Loucy (cell line): ENCODE results near the gene RNU6-9.

Experiments
- H2AFZ ChIP-seq: fragments of 200-600 bp; sonication (generic); 2 replicates; pipeline ENCODE4 v1.6.0; 2016; ENCODE audit warnings: antibody characterized with exemption, mild to moderate bottlenecking, low read length, moderate library complexity
- H3F3A ChIP-seq: fragments of 200-600 bp; 2 replicates; pipeline ENCODE4 v1.6.0; 2016; ENCODE audit warnings: antibody characterized with exemption, low read depth, mild to moderate bottlenecking
- H3K27me3 ChIP-seq: fragments of 200-600 bp; sonication (generic); 2 replicates; pipeline ENCODE4 v1.6.1; 2014; ENCODE audit warnings: low read length, mild to moderate bottlenecking; ENCODE audit not compliant: insufficient read depth, poor library complexity, severe bottlenecking
- H3K36me3 ChIP-seq: fragments of 200-600 bp; sonication (generic); 2 replicates; pipeline ENCODE4 v1.6.1; 2016; ENCODE audit warnings: low read length; ENCODE audit not compliant: insufficient read depth
- H3K4me1 ChIP-seq: fragments of 200-600 bp; sonication (generic); 2 replicates; pipeline ENCODE4 v1.5.1; 2014; ENCODE audit warnings: low read length, mild to moderate bottlenecking; ENCODE audit not compliant: insufficient read depth, poor library complexity, severe bottlenecking
- H3K4me2 ChIP-seq: fragments of 200-600 bp; sonication (generic); 2 replicates; pipeline ENCODE4 v1.6.0; 2014; ENCODE audit warnings: antibody characterized with exemption, low read length, low read depth, mild to moderate bottlenecking; ENCODE audit not compliant: poor library complexity, severe bottlenecking
- H3K4me3 ChIP-seq: fragments of 200-600 bp; sonication (generic); 2 replicates; pipeline ENCODE4 v1.5.1; 2014; ENCODE audit warnings: low read length, mild to moderate bottlenecking, mixed read lengths; ENCODE audit not compliant: poor library complexity, severe bottlenecking
- H3K79me2 ChIP-seq: fragments of 200-600 bp; sonication (generic); 2 replicates; pipeline ENCODE4 v1.6.1; 2014; ENCODE audit warnings: low read length; ENCODE audit not compliant: insufficient read depth
- H3K9ac ChIP-seq: fragments of 200-600 bp; sonication (generic); 2 replicates; pipeline ENCODE4 v1.6.0; 2014; ENCODE audit warnings: mild to moderate bottlenecking, low read depth, low read length, moderate library complexity; ENCODE audit not compliant: poor library complexity, severe bottlenecking
- H3K9me2 ChIP-seq: fragments of 200-600 bp; sonication (generic); replicated peaks from 2 replicates; pipeline ENCODE4 v1.6.1; 2016; ENCODE audit warnings: low read depth, low read length, mixed read lengths
- H3K9me3 ChIP-seq: fragments of 200-600 bp; sonication (generic); 2 replicates; pipeline ENCODE4 v1.6.1; 2014; ENCODE audit warnings: mild to moderate bottlenecking, antibody characterized with exemption, low read length, low read depth; ENCODE audit not compliant: insufficient read depth
- H4K20me1 ChIP-seq: fragments of 200-600 bp; sonication (generic); 2 replicates; pipeline ENCODE4 v1.6.0; 2014; ENCODE audit warnings: antibody characterized with exemption, low read length, mild to moderate bottlenecking; ENCODE audit not compliant: insufficient read depth, poor library complexity, severe bottlenecking
- EZH2phosphoT487 ChIP-seq: fragments of 200-600 bp; IDR thresholded peaks from 2 replicates; pipeline ENCODE4 v1.6.1; 2018; ENCODE audit warnings: antibody characterized with exemption, mild to moderate bottlenecking, moderate library complexity, borderline replicate concordance
- TF ChIP-seq, protein P1 (sequence below): fragments of 200-600 bp; sonication (generic); conservative IDR thresholded peaks from 2 replicates; pipeline ENCODE4 v1.5.1; 2014; ENCODE audit warnings: mild to moderate bottlenecking, antibody characterized with exemption, low read length

The RNU6-9 gene

DNA sequence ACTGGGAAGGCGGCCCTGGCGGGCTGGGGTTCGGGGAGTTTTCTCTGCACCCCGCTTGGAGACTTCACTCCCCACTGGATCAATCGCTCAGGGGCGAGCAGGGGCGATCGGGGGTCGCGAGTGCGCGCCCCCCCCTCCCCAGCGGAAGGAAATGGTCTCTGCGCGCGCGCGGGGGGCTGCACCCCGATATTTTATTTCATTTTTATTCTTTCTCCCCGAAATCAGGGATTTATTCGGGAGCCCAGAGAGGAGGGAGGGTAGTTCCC is 33.0 kb downstream of the RNU6-9 start:
- H3K4me1 ChIP-seq, result peaks cover 2% of the 10 kb centered on the region
- no peaks in the 10 kb centered on the region for H3K36me3 ChIP-seq
- H3K4me2 ChIP-seq, result peak overlapping the region; percentile 81
- H3F3A ChIP-seq, result no peaks in the 10 kb centered on the region
- H3K4me3 ChIP-seq, result peak overlapping the region; percentile 100
- H3K27me3 ChIP-seq, result peaks cover 5% of the 10 kb centered on the region
- peak overlapping the region; percentile 98 for H3K9ac ChIP-seq
- H4K20me1 ChIP-seq, result peaks cover 4% of the 10 kb centered on the region
- peak overlapping the region; percentile 73 for H2AFZ ChIP-seq
- TF ChIP-seq, protein P1, sequence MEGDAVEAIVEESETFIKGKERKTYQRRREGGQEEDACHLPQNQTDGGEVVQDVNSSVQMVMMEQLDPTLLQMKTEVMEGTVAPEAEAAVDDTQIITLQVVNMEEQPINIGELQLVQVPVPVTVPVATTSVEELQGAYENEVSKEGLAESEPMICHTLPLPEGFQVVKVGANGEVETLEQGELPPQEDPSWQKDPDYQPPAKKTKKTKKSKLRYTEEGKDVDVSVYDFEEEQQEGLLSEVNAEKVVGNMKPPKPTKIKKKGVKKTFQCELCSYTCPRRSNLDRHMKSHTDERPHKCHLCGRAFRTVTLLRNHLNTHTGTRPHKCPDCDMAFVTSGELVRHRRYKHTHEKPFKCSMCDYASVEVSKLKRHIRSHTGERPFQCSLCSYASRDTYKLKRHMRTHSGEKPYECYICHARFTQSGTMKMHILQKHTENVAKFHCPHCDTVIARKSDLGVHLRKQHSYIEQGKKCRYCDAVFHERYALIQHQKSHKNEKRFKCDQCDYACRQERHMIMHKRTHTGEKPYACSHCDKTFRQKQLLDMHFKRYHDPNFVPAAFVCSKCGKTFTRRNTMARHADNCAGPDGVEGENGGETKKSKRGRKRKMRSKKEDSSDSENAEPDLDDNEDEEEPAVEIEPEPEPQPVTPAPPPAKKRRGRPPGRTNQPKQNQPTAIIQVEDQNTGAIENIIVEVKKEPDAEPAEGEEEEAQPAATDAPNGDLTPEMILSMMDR, result no peak
- no peak for TF ChIP-seq EZH2phosphoT487
- no peaks in the 10 kb centered on the region for H3K9me2 ChIP-seq
- peaks cover 31% of the 10 kb centered on the region for H3K79me2 ChIP-seq
- H3K9me3 ChIP-seq, result no peaks in the 10 kb centered on the region

DNA sequence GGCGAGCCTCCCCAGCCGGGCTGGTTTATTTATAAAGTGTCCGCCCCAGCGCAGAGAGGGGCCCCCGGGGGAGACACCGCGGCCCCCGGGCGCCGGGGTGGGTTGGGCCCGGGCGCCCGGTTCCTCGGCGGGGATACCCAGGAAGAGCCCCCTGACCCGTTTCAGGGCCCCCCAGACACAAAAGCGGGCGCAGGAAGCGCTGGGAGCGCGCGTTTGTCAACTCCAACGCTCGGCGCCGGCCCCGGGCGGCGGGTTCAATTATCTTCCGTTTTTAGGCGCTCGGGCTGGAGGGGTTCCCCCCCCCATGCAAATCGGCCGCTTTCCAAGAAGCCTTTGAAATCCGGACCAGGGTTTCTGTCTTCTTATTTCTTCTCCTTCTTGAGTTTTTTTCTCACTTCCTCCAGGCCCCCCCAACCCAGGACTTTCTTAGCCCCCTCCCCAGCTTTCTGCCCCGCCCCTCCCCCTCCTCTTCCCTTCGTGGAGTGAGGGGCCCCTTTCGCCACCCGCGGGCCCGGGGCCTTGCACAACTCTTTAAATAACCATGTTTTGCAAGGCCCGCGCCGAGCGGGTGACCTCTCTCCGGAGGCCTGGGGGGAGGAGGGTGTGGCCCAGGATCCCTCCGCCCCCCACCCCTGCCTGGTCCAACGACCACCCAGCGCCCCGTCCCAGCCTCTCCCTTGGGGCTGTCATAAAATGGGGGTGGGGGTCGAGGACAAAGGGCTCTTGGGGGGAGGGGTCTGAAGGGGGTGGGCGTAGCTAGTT is 33.5 kb downstream of the RNU6-9 start:
- peaks cover 31% of the 10 kb centered on the region for H3K79me2 ChIP-seq
- peak overlapping the region; percentile 81 for H3K4me2 ChIP-seq
- H3K4me3 ChIP-seq, result peak overlapping the region; percentile 100
- no peaks in the 10 kb centered on the region for H3K9me2 ChIP-seq
- H3K9ac ChIP-seq, result peak overlapping the region; percentile 98
- H2AFZ ChIP-seq, result peak overlapping the region; percentile 73
- H3K36me3 ChIP-seq, result no peaks in the 10 kb centered on the region
- peaks cover 4% of the 10 kb centered on the region for H4K20me1 ChIP-seq
- H3K27me3 ChIP-seq, result peaks cover 5% of the 10 kb centered on the region
- TF ChIP-seq, protein P1, result no peak
- TF ChIP-seq EZH2phosphoT487, result no peak
- peaks cover 2% of the 10 kb centered on the region for H3K4me1 ChIP-seq
- H3K9me3 ChIP-seq, result no peaks in the 10 kb centered on the region
- H3F3A ChIP-seq, result no peaks in the 10 kb centered on the region

DNA sequence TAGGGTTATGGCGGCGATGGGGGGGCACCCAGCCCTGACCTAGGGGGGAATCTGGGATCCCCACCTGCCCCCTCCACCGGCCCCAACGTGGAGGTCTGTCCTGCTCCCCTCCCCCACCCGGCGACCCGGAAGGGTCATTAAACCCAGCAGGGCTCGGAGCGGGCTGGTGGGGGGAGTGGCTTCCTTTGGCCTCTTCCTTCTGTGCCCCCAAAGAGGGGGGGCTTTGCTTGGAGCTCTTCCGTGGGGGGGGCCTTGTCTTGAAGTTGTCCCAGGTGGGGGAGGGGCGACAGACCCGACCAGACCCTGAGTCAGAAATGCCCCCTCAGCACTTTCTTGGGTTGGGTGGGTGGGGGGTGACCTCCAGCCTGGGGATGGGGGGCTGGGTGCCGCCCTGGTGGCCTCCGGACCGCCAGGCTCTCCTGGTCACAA is 34.1 kb downstream of the RNU6-9 start:
- H3K4me1 ChIP-seq, result no peaks in the 10 kb centered on the region
- TF ChIP-seq, protein P1, result no peak
- TF ChIP-seq EZH2phosphoT487, result no peak
- peak overlapping the region; percentile 98 for H3K9ac ChIP-seq
- no peaks in the 10 kb centered on the region for H3K36me3 ChIP-seq
- H3K4me2 ChIP-seq, result peak overlapping the region; percentile 81
- no peaks in the 10 kb centered on the region for H3F3A ChIP-seq
- peak overlapping the region; percentile 100 for H3K4me3 ChIP-seq
- H3K79me2 ChIP-seq, result peaks cover 31% of the 10 kb centered on the region
- peaks cover 8% of the 10 kb centered on the region for H4K20me1 ChIP-seq
- H2AFZ ChIP-seq, result peak overlapping the region; percentile 73; the same call in 1 of the 2 replicates
- no peaks in the 10 kb centered on the region for H3K9me2 ChIP-seq
- no peaks in the 10 kb centered on the region for H3K9me3 ChIP-seq
- peaks cover 5% of the 10 kb centered on the region for H3K27me3 ChIP-seq
